ENCODE measurements around the gene ARAP1. TPM values are rescaled to one million over a fixed set of nuclear protein-coding genes. Genes with fewer than 3 reads are reported as not detected.

Gene ARAP1
- total RNA-seq, 2 experiments from 2014 or later, result 129 to 134 TPM

- Mint-ChIP-seq H3K27me3 (peaks cover 11% of the 10 kb centered on the region), H3K36me3 (no peaks in the 10 kb centered on the region), H3K4me3 (no peak overlapping the region), H3K4me1 (peaks cover 4% of the 10 kb centered on the region), H3K27ac (no peak overlapping the region), H3K9me3 (no peaks in the 10 kb centered on the region)
- DNase-seq (no peak), ATAC-seq (ENCODE audit: low read depth) (no peak)
- POLR2A ChIA-PET, result interaction anchor here (0.6 kb wide), 1 partner anchor 687 kb away, joined by 3 read pairs; no protein-coding TSS in a partner anchor
These were observed 106.2 kb downstream of the ARAP1 start for GRCh38 chr11:72646024-72646423.

GRCh38 chr11:72643547-72643946 lies 108.7 kb downstream of the ARAP1 start:
- Mint-ChIP-seq H3K4me1 (peaks cover 2% of the 10 kb centered on the region), H3K27me3 (peaks cover 9% of the 10 kb centered on the region), H3K4me3 (peak overlapping the region; percentile 39), H3K27ac (no peak overlapping the region), H3K9me3 (no peaks in the 10 kb centered on the region), H3K36me3 (no peaks in the 10 kb centered on the region)
- no peak for ATAC-seq (ENCODE audit: low read depth)
- POLR2A ChIA-PET, result no interaction called here
- no peak for DNase-seq

GRCh38 chr11:72642884-72643522 lies 109.2 kb downstream of the ARAP1 start:
- Mint-ChIP-seq H3K4me3 (peak overlapping the region; percentile 39), H3K27ac (no peak overlapping the region), H3K36me3 (no peaks in the 10 kb centered on the region), H3K4me1 (peaks cover 2% of the 10 kb centered on the region), H3K27me3 (peaks cover 9% of the 10 kb centered on the region), H3K9me3 (no peaks in the 10 kb centered on the region)
- peak; percentile 88 for DNase-seq
- ATAC-seq (ENCODE audit: low read depth), result peak; percentile 79
- POLR2A ChIA-PET, result no interaction called here

GRCh38 chr11:72642043-72642883 lies 109.9 kb downstream of the ARAP1 start:
- POLR2A ChIA-PET, result interaction anchor here (1.1 kb wide), 1 partner anchor 52 kb away, joined by 5 read pairs; no protein-coding TSS in a partner anchor
- no peaks in the 10 kb centered on the region for H3K9me3 Mint-ChIP-seq
- H3K36me3 Mint-ChIP-seq, result no peaks in the 10 kb centered on the region
- peaks cover 2% of the 10 kb centered on the region for H3K4me1 Mint-ChIP-seq
- ATAC-seq (ENCODE audit: low read depth), result peak; percentile 31
- H3K27ac Mint-ChIP-seq, result no peak overlapping the region
- DNase-seq, result peak; percentile 47
- peak overlapping the region; percentile 48 for H3K4me3 Mint-ChIP-seq
- peaks cover 13% of the 10 kb centered on the region for H3K27me3 Mint-ChIP-seq

- Mint-ChIP-seq H3K4me1 (peaks cover 2% of the 10 kb centered on the region), H3K27ac (no peak overlapping the region), H3K36me3 (no peaks in the 10 kb centered on the region), H3K9me3 (no peaks in the 10 kb centered on the region), H3K27me3 (peaks cover 18% of the 10 kb centered on the region), H3K4me3 (no peak overlapping the region)
- ATAC-seq (ENCODE audit: low read depth), result no peak
- DNase-seq, result peak; percentile 44
- POLR2A ChIA-PET, result interaction anchor here (1.1 kb wide), 1 partner anchor 52 kb away, joined by 5 read pairs; no protein-coding TSS in a partner anchor
These were observed 110.6 kb downstream of the ARAP1 start for GRCh38 chr11:72641522-72642042.

- ATAC-seq (ENCODE audit: low read depth) (no peak), DNase-seq (no peak)
- POLR2A ChIA-PET, result no interaction called here
- Mint-ChIP-seq H3K36me3 (no peaks in the 10 kb centered on the region), H3K4me3 (no peak overlapping the region), H3K27ac (no peak overlapping the region), H3K4me1 (peaks cover 2% of the 10 kb centered on the region), H3K27me3 (peaks cover 22% of the 10 kb centered on the region), H3K9me3 (no peaks in the 10 kb centered on the region)
These were observed 112.5 kb downstream of the ARAP1 start for GRCh38 chr11:72639502-72640375.

GRCh38 chr11:72637926-72638325 lies 114.3 kb downstream of the ARAP1 start:
- H3K27me3 Mint-ChIP-seq, result peaks cover 16% of the 10 kb centered on the region
- DNase-seq (no peak), ATAC-seq (ENCODE audit: low read depth) (no peak)
- H3K9me3 Mint-ChIP-seq, result no peaks in the 10 kb centered on the region
- H3K36me3 Mint-ChIP-seq, result no peaks in the 10 kb centered on the region
- H3K4me3 Mint-ChIP-seq, result no peak overlapping the region
- POLR2A ChIA-PET, result no interaction called here
- peaks cover 2% of the 10 kb centered on the region for H3K4me1 Mint-ChIP-seq
- H3K27ac Mint-ChIP-seq, result no peak overlapping the region

- Mint-ChIP-seq H3K9me3 (no peaks in the 10 kb centered on the region), H3K4me1 (peaks cover 2% of the 10 kb centered on the region), H3K4me3 (no peak overlapping the region), H3K27ac (no peak overlapping the region), H3K27me3 (peaks cover 16% of the 10 kb centered on the region), H3K36me3 (no peaks in the 10 kb centered on the region)
- ATAC-seq (ENCODE audit: low read depth) (no peak), DNase-seq (no peak)
- POLR2A ChIA-PET, result no interaction called here
These were observed 115.0 kb downstream of the ARAP1 start for GRCh38 chr11:72637198-72637597.

- H3K4me1 Mint-ChIP-seq, result peaks cover under 1% of the 10 kb centered on the region
- POLR2A ChIA-PET, result no interaction called here
- H3K36me3 Mint-ChIP-seq, result no peaks in the 10 kb centered on the region
- ATAC-seq (ENCODE audit: low read depth), result no peak
- H3K4me3 Mint-ChIP-seq, result no peak overlapping the region
- peaks cover 16% of the 10 kb centered on the region for H3K27me3 Mint-ChIP-seq
- H3K27ac Mint-ChIP-seq, result no peak overlapping the region
- no peaks in the 10 kb centered on the region for H3K9me3 Mint-ChIP-seq
- no peak for DNase-seq
These were observed 115.8 kb downstream of the ARAP1 start for GRCh38 chr11:72636376-72636775.

- ATAC-seq (ENCODE audit: low read depth) (no peak), DNase-seq (no peak)
- POLR2A ChIA-PET, result no interaction called here
- Mint-ChIP-seq H3K36me3 (no peaks in the 10 kb centered on the region), H3K9me3 (no peaks in the 10 kb centered on the region), H3K27me3 (peaks cover 18% of the 10 kb centered on the region), H3K27ac (no peak overlapping the region), H3K4me1 (no peaks in the 10 kb centered on the region), H3K4me3 (no peak overlapping the region)
These were observed 116.3 kb downstream of the ARAP1 start for GRCh38 chr11:72635933-72636332.

- no peaks in the 10 kb centered on the region for H3K9me3 Mint-ChIP-seq
- peaks cover 18% of the 10 kb centered on the region for H3K27me3 Mint-ChIP-seq
- H3K27ac Mint-ChIP-seq, result no peak overlapping the region
- no peaks in the 10 kb centered on the region for H3K4me1 Mint-ChIP-seq
- H3K4me3 Mint-ChIP-seq, result no peak overlapping the region
- no peak for DNase-seq
- no peak for ATAC-seq (ENCODE audit: low read depth)
- H3K36me3 Mint-ChIP-seq, result no peaks in the 10 kb centered on the region
- POLR2A ChIA-PET, result no interaction called here
These were observed 116.8 kb downstream of the ARAP1 start for GRCh38 chr11:72635309-72635915.

Measured in activated naive CD8-positive, alpha-beta T cell treated with anti-CD3 and anti-CD28 coated beads, Interleukin-2, amount 10 ng/mL, durations not matched to agents 7 days and 5 days (primary cell).